LNCAP (cell line): Measurements from ENCODE around the gene NGLY1.

Source experiments
- CTCF ChIP-seq: fragments of 450-650 bp; IDR thresholded peaks from 2 replicates; pipeline ENCODE4 v1.5.1; 2017; ENCODE audit warnings: mild to moderate bottlenecking

Gene NGLY1

GRCh38 chr3:25674670-25675069 lies 108.6 kb downstream of the NGLY1 start:
- no peak for TF ChIP-seq CTCF

GRCh38 chr3:25673738-25674298 lies 109.4 kb downstream of the NGLY1 start:
- TF ChIP-seq CTCF, result no peak
